NK-92 treated with Interleukin-12 subunit alpha and Interleukin-12 subunit beta, amount 100 ng/mL, for 24 hours (cell line): ENCODE data around the gene REN.
A peak's percentile ranks its signal among the peaks of the same experiment; 100 is the strongest.

Experiments
- DNase-seq: peaks from one replicate; lab custom pipeline; 2025; lab: John Stamatoyannopoulos, UW

REN gene

GRCh38 chr1:204190212-204191211 lies 24.4 kb upstream of the REN start:
- no peak for DNase-seq

- no peak for DNase-seq
Observed at GRCh38 chr1:204188959-204189639, 23.0 kb upstream of the REN start.

GRCh38 chr1:204186597-204186996 lies 20.5 kb upstream of the REN start:
- no peak for DNase-seq

- DNase-seq, result no peak
Observed at GRCh38 chr1:204181116-204181515, 15.0 kb upstream of the REN start.

GRCh38 chr1:204180133-204180532 lies 14.0 kb upstream of the REN start:
- DNase-seq, result no peak

- DNase-seq, result no peak
Observed at GRCh38 chr1:204178487-204179281, 12.5 kb upstream of the REN start.

GRCh38 chr1:204177133-204177532 lies 11.0 kb upstream of the REN start:
- DNase-seq, result no peak

- DNase-seq, result no peak
Observed at GRCh38 chr1:204176049-204176448, 9.9 kb upstream of the REN start.

GRCh38 chr1:204174958-204175357 lies 8.8 kb upstream of the REN start:
- DNase-seq, result no peak

- DNase-seq, result no peak
Observed at GRCh38 chr1:204172404-204173029, 6.4 kb upstream of the REN start.

GRCh38 chr1:204171751-204172178 lies 5.6 kb upstream of the REN start:
- no peak for DNase-seq

- DNase-seq, result no peak
Observed at GRCh38 chr1:204170494-204171155, 4.5 kb upstream of the REN start.

- no peak for DNase-seq
Observed at GRCh38 chr1:204169858-204170257, 3.7 kb upstream of the REN start.

- no peak for DNase-seq
Observed at GRCh38 chr1:204167730-204168129, 1.6 kb upstream of the REN start.

- peak; percentile 40 for DNase-seq
Observed at GRCh38 chr1:204162494-204163074, 3.6 kb downstream of the REN start.

- DNase-seq, result no peak
Observed at GRCh38 chr1:204161609-204162493, 4.3 kb downstream of the REN start.

GRCh38 chr1:204157962-204158361 lies 8.2 kb downstream of the REN start:
- DNase-seq, result no peak

GRCh38 chr1:204155881-204156280 lies 10.3 kb downstream of the REN start:
- DNase-seq, result no peak

- DNase-seq, result no peak
Observed at GRCh38 chr1:204154568-204155255, 11.4 kb downstream of the REN start.
